Sigmoid colon (tissue), 7 donors: ENCODE results near the gene BCL11B. TPM values are rescaled to one million over a fixed set of nuclear protein-coding genes. Genes with fewer than 3 reads are reported as not detected.
A peak's percentile ranks its signal among the peaks of the same experiment; 100 is the strongest.

ENCODE experiments used
- DNase-seq: peaks from one replicate; pipeline ENCODE4 v3.0.0-alpha.2; 2019
- H3K27ac ChIP-seq, 4 donors: fragments of 200-600 bp; sonication (generic); one replicate each; pipeline ENCODE4 v1.5.1; 2016 to 2019; ENCODE audit warnings: mild to moderate bottlenecking in 1 of 4
- H3K27me3 ChIP-seq, 3 donors: fragments of 200-600 bp; sonication (generic); one replicate each; pipeline ENCODE4 v1.5.1; 2019; ENCODE audit warnings: mild to moderate bottlenecking in 1 of 3
- H3K36me3 ChIP-seq, 4 donors: fragments of 200-600 bp; sonication (generic); one replicate each; pipeline ENCODE4 v1.5.1; 2016 to 2019
- H3K4me1 ChIP-seq, 4 donors: fragments of 200-600 bp; sonication (generic); one replicate each; pipeline ENCODE4 v1.5.1; 2017 to 2019
- H3K4me3 ChIP-seq, 4 donors: fragments of 200-600 bp; sonication (generic); one replicate each; pipeline ENCODE4 v1.5.1; 2017 to 2019; ENCODE audit warnings: mild to moderate bottlenecking in 2 of 4, moderate library complexity in 1 of 4
- H3K9me3 ChIP-seq, 4 donors: fragments of 200-600 bp in 3 of 4; sonication (generic) in 3 of 4; one replicate each; pipeline versions ENCODE4 v1.5.1 to v1.6.1; 2013 to 2019
- CTCF ChIP-seq, 4 experiments: fragments of 450-650 bp in 3 of 4; fragments of 200-600 bp in 1 of 4; IDR thresholded peaks; one replicate each; pipeline ENCODE4 v1.5.1; 2016 to 2019; ENCODE audit warnings: antibody characterized with exemption in 4 of 4, mild to moderate bottlenecking in 3 of 4, moderate library complexity in 2 of 4
- EP300 ChIP-seq, 4 donors: sonication (generic); formaldehyde crosslinking; IDR thresholded peaks; one replicate each; pipeline ENCODE4 v1.6.1; 2017; ENCODE audit warnings: antibody characterized with exemption in 4 of 4
- POLR2A ChIP-seq, 2 donors: fragments of 450-650 bp; IDR thresholded peaks; one replicate each; pipeline ENCODE4 v1.6.1; 2016; ENCODE audit warnings: antibody characterized with exemption in 2 of 2, mild to moderate bottlenecking in 2 of 2, moderate library complexity in 2 of 2
- POLR2AphosphoS5 ChIP-seq, 4 donors: sonication (generic); formaldehyde crosslinking; IDR thresholded peaks; one replicate each; pipeline ENCODE4 v1.6.1; 2017; ENCODE audit warnings: antibody characterized with exemption in 4 of 4
- WGBS, 2 donors: extraction: QIAGEN DNeasy Blood & Tissue Kit; methylation state at CpG; one replicate each; pipeline ENCODE4 v1.1.7; 2013; 5-methylcytosine and 5-hydroxymethylcytosine counted together
- intact Hi-C: fragments of 100-400 bp; cut with DNase I; formaldehyde crosslinking; loops from one replicate; pipeline ENCODE4 v1.15.1; 2023
- polyA plus RNA-seq, 3 donors: library from polyadenylated mRNA; stranded (reverse); fragments of 200-250 nt; gene quantifications; one replicate each; pipeline ENCODE4 v1.2.3, GENCODE V29; 2013
- total RNA-seq, 4 donors: library from RNA; depleted of rRNA; stranded (reverse); fragments of >200 nt; gene quantifications; one replicate each; pipeline ENCODE4 v1.1.0, GENCODE V29; 2016
- donor health status: healthy with polysubstance abuse.
- donor health status: Bipolar disorder and iron deficiency.
- donor health status: healthy.

The BCL11B gene
- total and polyA plus RNA-seq, 7 donors: under 0.01 to 3.5 (median 0.23) TPM

GRCh38 chr14:99136047-99136400 lies 136.0 kb downstream of the BCL11B start:
- no peak overlapping the region for H3K4me3 ChIP-seq
- 93 to 95% methylated on average over 5 of the region's 5 CpGs for WGBS, 2 donors
- peaks cover 0 to 17% (median 15%) of the 10 kb centered on the region in 4 donors for H3K4me1 ChIP-seq
- no peaks in the 10 kb centered on the region for H3K36me3 ChIP-seq
- peak; percentile 38 for DNase-seq
- no peak for TF ChIP-seq POLR2A (IDR thresholded peaks at IDR 0.05)
- TF ChIP-seq POLR2AphosphoS5 (IDR thresholded peaks at IDR 0.05): no peak
- no peak for TF ChIP-seq CTCF (IDR thresholded peaks at IDR 0.05)
- no peak for TF ChIP-seq EP300 (IDR thresholded peaks at IDR 0.05)
- H3K9me3 ChIP-seq: no peaks in the 10 kb centered on the region
- H3K27ac ChIP-seq: no peak overlapping the region
- no peaks in the 10 kb centered on the region for H3K27me3 ChIP-seq
- intact Hi-C loops: no loop called here

GRCh38 chr14:99134516-99135046 lies 137.4 kb downstream of the BCL11B start:
- WGBS, 2 donors: 92 to 94% methylated on average over 8 of the region's 8 CpGs

GRCh38 chr14:99133636-99134515 lies 138.1 kb downstream of the BCL11B start:
- no peaks in the 10 kb centered on the region for H3K27me3 ChIP-seq
- no peaks in the 10 kb centered on the region for H3K9me3 ChIP-seq
- intact Hi-C loops: no loop called here
- no peaks in the 10 kb centered on the region for H3K36me3 ChIP-seq
- TF ChIP-seq POLR2AphosphoS5 (IDR thresholded peaks at IDR 0.05) (peak in 3 of 4 donors; percentile 8 to 47 (median 45)), CTCF (IDR thresholded peaks at IDR 0.05) (no peak), EP300 (IDR thresholded peaks at IDR 0.05) (no peak)
- 78 to 81% methylated on average over 16 of the region's 16 CpGs for WGBS, 2 donors
- DNase-seq: peak; percentile 73
- no peak overlapping the region for H3K4me3 ChIP-seq
- peak overlapping the region in 2 of 4 donors; percentile 12 to 31 for H3K27ac ChIP-seq
- H3K4me1 ChIP-seq: peaks cover 0 to 17% (median 15%) of the 10 kb centered on the region in 4 donors

More at GRCh38 chr14:99134516-99135046, 137.4 kb downstream of the BCL11B start:
- Histone ChIP-seq H3K27ac (no peak overlapping the region), H3K27me3 (no peaks in the 10 kb centered on the region), H3K9me3 (no peaks in the 10 kb centered on the region), H3K4me3 (no peak overlapping the region), H3K36me3 (no peaks in the 10 kb centered on the region), H3K4me1 (peaks cover 0 to 17% (median 15%) of the 10 kb centered on the region in 4 donors)
- intact Hi-C loops: no loop called here
- TF ChIP-seq POLR2A (IDR thresholded peaks at IDR 0.05): no peak
- TF ChIP-seq CTCF (IDR thresholded peaks at IDR 0.05): no peak
- no peak for TF ChIP-seq POLR2AphosphoS5 (IDR thresholded peaks at IDR 0.05)
- no peak for TF ChIP-seq EP300 (IDR thresholded peaks at IDR 0.05)
- peak; percentile 44 for DNase-seq

DNA sequence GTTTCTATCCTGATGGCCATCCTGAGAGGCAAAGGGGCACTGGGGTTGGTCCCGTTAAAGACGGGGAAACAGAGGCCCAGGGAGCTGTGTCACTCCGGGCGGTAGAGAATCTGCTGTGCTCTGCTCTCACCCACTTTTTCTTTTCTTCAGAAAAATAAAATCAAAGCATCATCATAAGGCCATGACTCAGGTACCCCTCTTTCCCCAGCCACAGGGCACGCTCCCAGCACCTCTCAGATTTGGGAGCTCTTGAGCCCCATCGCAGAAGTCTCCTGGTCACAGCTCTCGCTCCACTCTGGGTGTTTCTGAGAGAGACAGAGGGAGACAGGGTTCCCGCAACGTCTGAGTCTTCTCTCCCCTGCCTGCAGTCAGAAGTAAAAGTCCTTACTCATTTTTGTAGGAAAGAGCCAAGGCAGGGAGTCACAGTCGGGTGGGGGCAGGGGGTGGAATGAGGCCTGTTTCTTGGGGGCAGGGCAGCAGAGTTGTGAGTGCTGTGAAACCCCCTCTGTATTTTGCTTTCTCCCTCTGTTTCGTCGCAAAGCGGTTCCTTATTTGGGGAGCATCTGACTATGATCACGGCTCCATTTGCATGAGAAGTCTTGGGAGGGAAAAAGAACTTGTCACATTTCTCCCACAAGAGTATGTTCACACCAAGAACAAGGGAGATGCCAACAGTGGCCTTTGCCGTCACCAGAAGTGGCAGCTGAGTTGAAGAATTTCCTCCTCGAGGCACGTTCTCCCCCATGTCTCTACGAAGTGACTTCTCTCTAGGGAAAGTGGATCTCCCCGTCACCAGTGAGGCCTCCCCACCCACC lies 139.0 kb downstream of the BCL11B start:
- peak; percentile 26 for DNase-seq
- WGBS, 2 donors: 73 to 88% methylated on average over 19 of the region's 19 CpGs
- TF ChIP-seq POLR2AphosphoS5 (IDR thresholded peaks at IDR 0.05): no peak
- no peak for TF ChIP-seq CTCF (IDR thresholded peaks at IDR 0.05)
- no peak for TF ChIP-seq EP300 (IDR thresholded peaks at IDR 0.05)
- no peak for TF ChIP-seq POLR2A (IDR thresholded peaks at IDR 0.05)

More for the DNA sequence above, 139.0 kb downstream of the BCL11B start:
- peak overlapping the region in 2 of 4 donors; percentile 7 to 31 for H3K27ac ChIP-seq
- peaks cover 0 to 17% (median 15%) of the 10 kb centered on the region in 4 donors for H3K4me1 ChIP-seq
- no peaks in the 10 kb centered on the region for H3K27me3 ChIP-seq
- H3K36me3 ChIP-seq: no peaks in the 10 kb centered on the region
- intact Hi-C loops: no loop called here
- H3K9me3 ChIP-seq: no peaks in the 10 kb centered on the region
- no peak overlapping the region for H3K4me3 ChIP-seq
